Putamen (tissue), 1 donor: ENCODE results near the gene TTC7B.

Experiments
- DNase-seq: peaks from one replicate; pipeline ENCODE4 v3.0.0-alpha.2; 2016; ENCODE audit warnings: low spot score

The TTC7B gene

GRCh38 chr14:90487462-90487861, 328.8 kb downstream of the TTC7B start:
- no peak for DNase-seq

GRCh38 chr14:90487031-90487430, 329.2 kb downstream of the TTC7B start:
- DNase-seq, result no peak

DNA sequence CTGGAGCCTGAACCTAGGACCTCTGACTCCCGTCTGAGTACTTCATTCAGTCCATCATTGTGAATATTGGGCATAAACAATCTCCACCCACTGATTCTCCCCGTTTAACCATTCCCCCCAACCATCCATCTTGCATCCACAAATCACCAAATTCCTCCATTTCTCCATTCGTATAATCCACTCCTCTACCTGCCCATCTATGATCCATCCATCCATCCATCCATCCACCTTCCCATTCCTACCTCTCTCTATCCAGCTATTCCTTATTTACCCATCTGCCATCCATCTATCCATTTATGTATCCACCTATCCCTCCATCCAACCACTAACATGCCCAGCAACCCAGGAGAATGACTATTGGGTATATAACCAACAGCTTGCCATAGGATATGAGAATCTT, 331.9 kb downstream of the TTC7B start:
- DNase-seq, result no peak

GRCh38 chr14:90483571-90483974, 332.7 kb downstream of the TTC7B start:
- DNase-seq, result peak; percentile 22

DNA sequence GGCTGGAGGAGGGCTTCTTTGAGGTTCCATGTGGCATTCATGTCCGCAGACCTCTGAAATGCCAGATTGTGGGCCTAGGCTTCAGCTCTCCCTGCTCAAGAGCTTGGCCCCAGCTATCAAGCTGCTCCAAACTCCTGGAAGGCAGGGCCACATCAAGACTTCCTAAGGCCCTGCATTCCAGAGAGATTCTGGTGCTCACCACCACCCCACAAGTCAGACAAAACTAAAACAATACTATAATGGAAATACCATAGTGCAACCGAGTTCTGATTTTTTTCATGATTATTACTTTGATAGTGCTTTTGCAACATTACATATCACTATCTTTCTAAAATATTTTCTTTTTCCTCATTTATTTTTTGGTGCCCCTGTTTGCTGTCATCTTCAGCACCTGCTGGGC, 333.1 kb downstream of the TTC7B start:
- no peak for DNase-seq

DNA sequence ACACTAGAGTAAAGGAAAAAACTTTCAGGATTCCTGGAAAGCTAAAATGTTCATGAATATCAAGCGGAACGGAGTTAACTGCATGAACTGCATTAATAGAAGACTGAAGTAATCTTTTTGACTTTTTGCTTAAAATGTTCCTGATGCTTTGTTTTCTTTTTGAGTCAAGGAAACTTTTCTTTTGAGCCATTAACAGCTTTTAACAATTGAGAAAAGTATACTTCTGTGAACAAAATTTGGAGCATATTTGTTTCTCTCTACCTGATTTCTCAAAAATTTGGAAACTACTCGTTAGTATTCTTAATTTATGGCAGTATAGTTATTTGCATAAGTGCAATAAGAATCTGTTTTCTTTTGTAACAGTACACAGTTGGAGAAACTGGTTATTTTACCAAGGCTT, 340.9 kb downstream of the TTC7B start:
- no peak for DNase-seq
